Neural cell (in vitro differentiated cells): ENCODE data around the gene CDK2AP2. TPM values are rescaled to one million over a fixed set of nuclear protein-coding genes. Genes with fewer than 3 reads are reported as not detected.

Experiments used
- H2AFZ ChIP-seq: fragments of 200-600, 300-800 bp; sonication (generic), shearing (Covaris generic); 2 replicates; pipeline ENCODE4 v1.6.0; 2014; ENCODE audit warnings: low read depth, mild to moderate bottlenecking, antibody characterized with exemption, low read length, moderate library complexity
- H3F3A ChIP-seq: fragments of 200-600 bp; shearing (Covaris generic); 2 replicates; pipeline ENCODE4 v1.6.1; 2016; ENCODE audit warnings: mild to moderate bottlenecking, moderate library complexity, mixed read lengths, antibody characterized with exemption, low read length; ENCODE audit not compliant: insufficient read depth, poor library complexity, severe bottlenecking
- H3K27ac ChIP-seq: fragments of 200-600, 300-800 bp; sonication (generic), shearing (Covaris generic); 2 replicates; pipeline ENCODE4 v1.5.1; 2014; ENCODE audit warnings: mild to moderate bottlenecking, low read length, moderate library complexity
- H3K27me3 ChIP-seq: fragments of 300-800, 200-600 bp; sonication (generic), shearing (Covaris generic); 2 replicates; pipeline ENCODE4 v1.6.0; 2014; ENCODE audit warnings: mild to moderate bottlenecking, low read depth, low read length, moderate library complexity; ENCODE audit not compliant: insufficient read depth
- H3K36me3 ChIP-seq: fragments of 300-800, 200-600 bp; sonication (generic), shearing (Covaris generic); 2 replicates; pipeline ENCODE4 v1.5.1; 2014; ENCODE audit warnings: mild to moderate bottlenecking, antibody characterized with exemption, low read length, moderate library complexity; ENCODE audit not compliant: insufficient read depth
- H3K4me2 ChIP-seq: fragments of 300-800, 200-600 bp; sonication (generic), shearing (Covaris generic); 2 replicates; pipeline ENCODE4 v1.6.0; 2014; ENCODE audit warnings: mild to moderate bottlenecking, low read length
- H3K4me3 ChIP-seq: fragments of 300-800, 200-600 bp; sonication (generic), shearing (Covaris generic); 2 replicates; pipeline ENCODE4 v1.5.1; 2014; ENCODE audit warnings: mild to moderate bottlenecking, low read length, moderate library complexity
- H3K79me2 ChIP-seq: fragments of 200-600 bp; shearing (Covaris generic); replicated peaks from 2 replicates; pipeline ENCODE4 v1.6.0; 2014; ENCODE audit warnings: mild to moderate bottlenecking, low read length, moderate library complexity; ENCODE audit not compliant: insufficient read depth
- H3K9ac ChIP-seq: fragments of 300-800, 200-600 bp; sonication (generic), shearing (Covaris generic); 2 replicates; pipeline ENCODE4 v1.6.1; 2016; ENCODE audit warnings: mild to moderate bottlenecking, low read length, mixed read lengths
- H3K9me2 ChIP-seq: fragments of 200-600 bp; shearing (Covaris generic); 2 replicates; pipeline ENCODE4 v1.6.1; 2016; ENCODE audit warnings: mild to moderate bottlenecking, low read length, mixed read lengths; ENCODE audit not compliant: insufficient read depth
- H3K9me3 ChIP-seq: fragments of 200-600, 300-800 bp; sonication (generic), shearing (Covaris generic); 2 replicates; pipeline ENCODE4 v1.6.1; 2016; ENCODE audit warnings: mild to moderate bottlenecking, mixed run types, low read length, moderate library complexity, mixed read lengths
- H4K20me1 ChIP-seq: fragments of 200-600 bp; shearing (Covaris generic); 2 replicates; pipeline ENCODE4 v1.6.1; 2016; ENCODE audit warnings: mild to moderate bottlenecking, mixed run types; ENCODE audit not compliant: insufficient read depth
- CTCF ChIP-seq: fragments of 450-650 bp; IDR thresholded peaks from 2 replicates; pipeline ENCODE4 v1.5.1; 2014; ENCODE audit warnings: antibody characterized with exemption, mild to moderate bottlenecking, moderate library complexity; ENCODE audit not compliant: poor library complexity, severe bottlenecking
- EP300 ChIP-seq: fragments of 450-650 bp; conservative IDR thresholded peaks from 2 replicates; pipeline ENCODE4 v1.6.1; 2014; ENCODE audit warnings: antibody characterized with exemption, mild to moderate bottlenecking, moderate library complexity; ENCODE audit not compliant: poor library complexity, severe bottlenecking
- EZH2 ChIP-seq: fragments of 200-600, 300-800 bp; shearing (Covaris generic), sonication (generic); IDR thresholded peaks from 2 replicates; pipeline ENCODE4 v1.6.1; 2014; ENCODE audit warnings: antibody characterized with exemption, low read length, borderline replicate concordance, mild to moderate bottlenecking; ENCODE audit not compliant: insufficient read depth, poor library complexity, severe bottlenecking
- MXI1 ChIP-seq: fragments of 450-650 bp; conservative IDR thresholded peaks from 2 replicates; pipeline ENCODE4 v1.6.1; 2014; ENCODE audit warnings: antibody characterized with exemption, mild to moderate bottlenecking; ENCODE audit not compliant: poor library complexity, severe bottlenecking
- POLR2AphosphoS5 ChIP-seq: IDR thresholded peaks from 2 replicates; pipeline ENCODE4 v1.6.1; 2012
- RAD21 ChIP-seq: fragments of 450-650 bp; conservative IDR thresholded peaks from 2 replicates; pipeline ENCODE4 v1.6.1; 2014; ENCODE audit warnings: antibody characterized with exemption, mild to moderate bottlenecking, moderate library complexity
- REST ChIP-seq: IDR thresholded peaks from 2 replicates; pipeline ENCODE4 v1.6.1; 2012; ENCODE audit warnings: borderline replicate concordance
- SMC3 ChIP-seq: fragments of 450-650 bp; conservative IDR thresholded peaks from 2 replicates; pipeline ENCODE4 v1.6.1; 2014; ENCODE audit warnings: antibody characterized with exemption, mild to moderate bottlenecking, moderate library complexity; ENCODE audit not compliant: poor library complexity
- TAF1 ChIP-seq: IDR thresholded peaks from 2 replicates; pipeline ENCODE4 v1.6.1; 2012; ENCODE audit warnings: low read depth
- polyA plus RNA-seq: library from polyadenylated mRNA; depleted of rRNA; stranded (reverse); fragments of >200 nt; gene quantifications from 2 replicates; pipeline ENCODE4 v1.2.3, GENCODE V29; 2014

CDK2AP2 gene
- polyA plus RNA-seq, 1 donor from 2014 or later: 18.1 TPM

- Histone ChIP-seq H4K20me1 (no peaks in the 10 kb centered on the region), H3K27me3 (no peaks in the 10 kb centered on the region), H3F3A (no peaks in the 10 kb centered on the region), H3K36me3 (no peaks in the 10 kb centered on the region), H3K4me2 (no peak overlapping the region), H3K9ac (no peak overlapping the region), H2AFZ (no peak overlapping the region), H3K79me2 (peaks cover 15% of the 10 kb centered on the region), H3K27ac (no peak overlapping the region), H3K4me3 (no peak overlapping the region), H3K9me3 (no peaks in the 10 kb centered on the region), H3K9me2 (no peaks in the 10 kb centered on the region)
- TF ChIP-seq EP300 (no peak), MXI1 (no peak), CTCF (no peak), EZH2 (no peak), SMC3 (no peak), POLR2AphosphoS5 (no peak), TAF1 (no peak), RAD21 (no peak), REST (no peak)
These were observed 8.0 kb downstream of the CDK2AP2 start for GRCh38 chr11:67499808-67500483.

- no peaks in the 10 kb centered on the region for H4K20me1 ChIP-seq
- no peaks in the 10 kb centered on the region for H3K9me2 ChIP-seq
- no peaks in the 10 kb centered on the region for H3K9me3 ChIP-seq
- peaks cover 12% of the 10 kb centered on the region for H3K79me2 ChIP-seq
- no peaks in the 10 kb centered on the region for H3F3A ChIP-seq
- no peak overlapping the region for H3K4me2 ChIP-seq
- no peak overlapping the region for H3K27ac ChIP-seq
- H3K36me3 ChIP-seq: no peaks in the 10 kb centered on the region
- no peaks in the 10 kb centered on the region for H3K27me3 ChIP-seq
- no peak overlapping the region for H3K4me3 ChIP-seq
- no peak overlapping the region for H2AFZ ChIP-seq
- TF ChIP-seq EP300 (no peak), EZH2 (no peak), RAD21 (no peak), SMC3 (no peak), POLR2AphosphoS5 (no peak), MXI1 (no peak), CTCF (no peak), TAF1 (no peak), REST (no peak)
- no peak overlapping the region for H3K9ac ChIP-seq
These were observed 9.4 kb downstream of the CDK2AP2 start for GRCh38 chr11:67498544-67498972.
